GM19035 (cell line): Measurements from ENCODE around the gene SLC20A1.
"Not testable (repeated sequence)": the region's sequence is repeated elsewhere in the genome, so short reads cannot be mapped to it uniquely, and the experiment has no call there.

ENCODE experiments used
- ATAC-seq: cut with Tn5 transposase; IDR thresholded peaks from one replicate; pipeline ENCODE4 v1.9.1; 2021; ENCODE audit not compliant: unreplicated experiment

SLC20A1 gene

GRCh38 chr2:112645310-112646101 lies at the start of gene SLC20A1:
SLC20A1 (plus strand) TSS chr2:112645939; CDS start chr2:112646829, 890 bp downstream.
- peak; percentile 92 for ATAC-seq

GRCh38 chr2:112597537-112598322 lies 48.0 kb upstream of the SLC20A1 start:
- no peak for ATAC-seq

- ATAC-seq, result no peak
Observed at GRCh38 chr2:112600634-112601033, 45.1 kb upstream of the SLC20A1 start.

GRCh38 chr2:112601754-112602153 lies 44.0 kb upstream of the SLC20A1 start:
- ATAC-seq, result no peak

GRCh38 chr2:112602917-112603316 lies 42.8 kb upstream of the SLC20A1 start:
- no peak for ATAC-seq

GRCh38 chr2:112603731-112604130 lies 42.0 kb upstream of the SLC20A1 start:
- ATAC-seq, result no peak

GRCh38 chr2:112604952-112605351 lies 40.8 kb upstream of the SLC20A1 start:
- no peak for ATAC-seq

GRCh38 chr2:112605926-112606325 lies 39.8 kb upstream of the SLC20A1 start:
- ATAC-seq, result no peak

- no peak for ATAC-seq
Observed at GRCh38 chr2:112606547-112606946, 39.2 kb upstream of the SLC20A1 start.

- no peak for ATAC-seq
Observed at GRCh38 chr2:112607680-112608438, 37.9 kb upstream of the SLC20A1 start.

- ATAC-seq, result not testable (repeated sequence)
Observed at GRCh38 chr2:112609320-112609719, 36.4 kb upstream of the SLC20A1 start.

- ATAC-seq, result not testable (repeated sequence)
Observed at GRCh38 chr2:112612283-112612682, 33.5 kb upstream of the SLC20A1 start.

GRCh38 chr2:112614201-112614840 lies 31.4 kb upstream of the SLC20A1 start:
- ATAC-seq, result no peak

- no peak for ATAC-seq
Observed at GRCh38 chr2:112615051-112615450, 30.7 kb upstream of the SLC20A1 start.

GRCh38 chr2:112615798-112616197 lies 29.9 kb upstream of the SLC20A1 start:
- not testable (repeated sequence) for ATAC-seq

- ATAC-seq, result no peak
Observed at GRCh38 chr2:112618383-112618782, 27.4 kb upstream of the SLC20A1 start.

- ATAC-seq, result no peak
Observed at GRCh38 chr2:112621790-112622527, 23.8 kb upstream of the SLC20A1 start.

GRCh38 chr2:112622528-112622849 lies 23.2 kb upstream of the SLC20A1 start:
- ATAC-seq, result no peak

- ATAC-seq, result peak; percentile 76
Observed at GRCh38 chr2:112623913-112624777, 21.6 kb upstream of the SLC20A1 start.
